IPS-NIHi11 (cell line): Measurements from ENCODE around the gene AP4M1.
A peak's percentile ranks its signal among the peaks of the same experiment; 100 is the strongest.

Source experiments
- DNase-seq: peaks from one replicate; pipeline ENCODE4 v3.0.0; 2012; ENCODE audit warnings: mixed read lengths, low spot score

Gene AP4M1

GRCh38 chr7:100087055-100087750, 14.2 kb upstream of the AP4M1 start:
- DNase-seq = no peak

- no peak for DNase-seq
Measured at GRCh38 chr7:100088095-100088620, 13.3 kb upstream of the AP4M1 start.

DNA sequence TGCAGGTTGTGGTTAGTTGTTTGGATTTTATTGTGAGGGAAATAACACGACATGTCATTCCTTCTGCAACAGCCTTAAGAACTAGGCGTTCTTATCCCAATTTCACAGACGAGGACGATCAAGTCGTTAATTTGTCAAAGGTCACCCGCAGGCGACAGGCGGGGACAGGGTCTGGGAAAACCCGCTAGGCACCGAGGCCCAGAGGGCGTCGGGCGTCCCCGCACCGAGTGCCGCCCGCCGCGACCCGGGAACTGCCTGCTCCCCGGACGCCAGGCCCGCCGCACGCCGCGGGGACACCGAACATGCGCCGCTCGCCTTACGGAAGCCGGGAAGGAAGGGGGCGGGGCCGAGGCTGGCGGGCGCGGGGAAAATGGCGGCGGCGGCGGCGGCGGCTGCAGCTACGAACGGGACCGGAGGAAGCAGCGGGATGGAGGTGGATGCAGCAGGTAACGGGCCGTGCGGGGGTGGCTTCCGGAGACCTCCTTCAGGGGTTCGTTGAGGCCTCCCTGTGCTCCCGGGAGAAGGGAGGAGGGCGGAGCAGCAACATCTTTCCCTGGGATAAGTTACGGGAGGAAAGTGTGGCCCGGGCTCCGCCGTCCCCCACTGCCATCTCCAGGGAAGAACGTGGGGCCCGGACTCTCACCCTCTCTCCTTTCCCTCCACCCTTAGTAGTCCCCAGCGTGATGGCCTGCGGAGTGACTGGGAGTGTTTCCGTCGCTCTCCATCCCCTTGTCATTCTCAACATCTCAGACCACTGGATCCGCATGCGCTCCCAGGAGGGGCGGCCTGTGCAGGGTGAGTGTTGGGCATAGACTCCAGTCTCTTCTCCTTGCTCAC, 12.6 kb upstream of the AP4M1 start, which contains the start of gene COPS6:
Gene COPS6 (plus strand): TSS at position 349 of the 837 bp plus-strand sequence. CDS start 22 bp downstream, at position 371.
- DNase-seq = peak; percentile 90

- DNase-seq = no peak
Measured at GRCh38 chr7:100089458-100090196, 11.8 kb upstream of the AP4M1 start.

DNA sequence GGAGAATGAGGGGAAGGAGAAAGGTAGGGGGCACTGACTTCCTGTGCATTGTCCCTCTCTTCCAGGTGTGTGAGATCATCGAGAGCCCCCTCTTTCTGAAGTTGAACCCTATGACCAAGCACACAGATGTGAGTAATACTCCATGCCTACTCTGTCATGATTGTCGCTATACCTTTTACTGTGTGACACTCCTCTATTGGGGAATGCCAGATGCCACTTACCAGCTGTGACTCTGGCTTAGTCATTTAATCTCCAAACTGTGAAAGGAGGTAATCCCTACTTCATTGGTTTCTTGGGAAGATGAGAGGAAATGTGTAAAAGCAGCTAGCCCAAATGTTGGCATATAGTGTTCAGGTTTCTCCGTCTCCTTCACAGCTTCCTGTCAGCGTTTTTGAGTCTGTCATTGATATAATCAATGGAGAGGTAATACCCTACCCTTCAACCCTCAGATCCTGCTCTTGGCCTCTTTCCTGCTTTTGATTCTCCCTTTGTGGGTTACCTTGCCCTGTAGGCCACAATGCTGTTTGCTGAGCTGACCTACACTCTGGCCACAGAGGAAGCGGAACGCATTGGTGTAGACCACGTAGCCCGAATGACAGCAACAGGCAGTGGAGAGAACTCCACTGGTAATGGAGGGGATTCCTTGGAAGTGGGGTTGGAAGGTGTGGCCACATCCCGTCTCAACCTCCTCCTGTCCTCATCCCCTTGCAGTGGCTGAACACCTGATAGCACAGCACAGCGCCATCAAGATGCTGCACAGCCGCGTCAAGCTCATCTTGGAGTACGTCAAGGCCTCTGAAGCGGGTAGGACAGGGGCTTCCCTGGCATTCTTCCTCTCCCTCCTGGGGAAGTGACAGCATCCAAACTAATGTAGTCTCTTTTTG, 10.7 kb upstream of the AP4M1 start:
- DNase-seq = no peak

DNA sequence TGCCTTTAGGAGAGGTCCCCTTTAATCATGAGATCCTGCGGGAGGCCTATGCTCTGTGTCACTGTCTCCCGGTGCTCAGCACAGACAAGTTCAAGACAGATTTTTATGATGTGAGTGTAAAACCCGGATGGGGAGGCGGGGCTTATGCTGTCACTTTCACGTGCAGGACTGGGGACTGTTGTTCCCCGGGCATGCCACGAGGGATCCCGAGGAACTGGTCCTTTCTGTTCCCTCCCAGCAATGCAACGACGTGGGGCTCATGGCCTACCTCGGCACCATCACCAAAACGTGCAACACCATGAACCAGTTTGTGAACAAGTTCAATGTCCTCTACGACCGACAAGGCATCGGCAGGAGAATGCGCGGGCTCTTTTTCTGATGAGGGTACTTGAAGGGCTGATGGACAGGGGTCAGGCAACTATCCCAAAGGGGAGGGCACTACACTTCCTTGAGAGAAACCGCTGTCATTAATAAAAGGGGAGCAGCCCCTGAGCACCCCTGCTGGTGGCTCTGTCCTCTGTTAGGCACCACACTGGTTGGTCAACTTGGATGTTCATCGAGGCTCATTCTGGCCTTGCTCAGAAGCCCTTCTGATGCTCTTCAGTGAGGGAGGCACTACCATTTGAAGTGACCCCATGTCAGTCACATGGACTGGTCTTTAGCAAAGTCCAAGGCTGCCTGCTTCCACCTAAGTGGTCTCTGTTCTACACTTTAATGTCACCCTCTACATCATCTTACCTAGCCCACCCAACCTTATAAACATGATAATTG, 9.8 kb upstream of the AP4M1 start:
- no peak for DNase-seq

- no peak for DNase-seq
Measured at GRCh38 chr7:100093054-100093453, 8.4 kb upstream of the AP4M1 start.

DNA sequence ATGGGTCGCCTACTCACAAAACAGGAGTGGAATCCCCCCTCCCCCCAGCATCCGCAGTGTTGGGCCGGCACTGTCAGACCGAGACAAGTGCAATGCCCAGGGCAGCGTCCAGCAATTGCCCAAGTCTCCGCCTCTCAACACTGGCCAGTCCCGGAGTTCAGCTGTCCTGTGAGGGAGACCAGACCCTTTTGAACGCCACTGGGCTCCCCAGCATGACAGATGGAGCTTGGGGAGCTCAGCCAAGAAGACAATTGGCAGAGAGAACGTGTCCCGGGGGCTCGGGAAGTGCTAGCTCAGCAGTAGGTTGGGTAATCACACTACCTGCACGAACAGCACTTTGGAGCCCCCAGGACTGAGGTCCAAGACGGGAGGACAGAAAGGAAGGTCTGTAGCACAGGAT, 7.9 kb upstream of the AP4M1 start:
- no peak for DNase-seq

DNA sequence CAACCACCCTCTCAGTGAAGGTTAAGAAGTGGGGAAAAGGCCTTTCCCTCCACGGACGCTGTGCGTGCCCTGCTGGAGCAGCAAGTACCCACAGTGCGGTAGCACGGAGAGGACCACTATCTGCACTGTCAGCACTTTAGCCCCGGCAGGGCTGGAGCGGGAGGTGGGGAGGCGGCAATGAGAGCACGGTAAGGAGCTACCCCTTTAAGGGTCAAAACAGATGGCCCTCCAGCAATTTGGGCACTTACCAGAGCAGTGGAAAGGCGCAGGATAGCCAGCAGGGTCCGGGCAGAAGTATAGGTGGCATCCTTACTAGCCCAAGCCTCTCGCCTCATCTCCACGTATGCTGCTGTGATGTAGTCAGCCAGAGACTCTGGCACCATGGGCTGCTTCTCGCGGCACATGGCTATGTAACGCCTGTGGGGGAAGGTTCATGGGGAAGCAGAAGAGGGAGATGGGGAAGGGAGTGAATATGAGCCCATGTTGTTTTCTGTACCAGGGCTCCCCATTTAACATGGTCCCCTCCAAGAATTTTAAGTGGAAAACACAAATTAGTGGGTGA, 7.4 kb upstream of the AP4M1 start:
- no peak for DNase-seq

DNA sequence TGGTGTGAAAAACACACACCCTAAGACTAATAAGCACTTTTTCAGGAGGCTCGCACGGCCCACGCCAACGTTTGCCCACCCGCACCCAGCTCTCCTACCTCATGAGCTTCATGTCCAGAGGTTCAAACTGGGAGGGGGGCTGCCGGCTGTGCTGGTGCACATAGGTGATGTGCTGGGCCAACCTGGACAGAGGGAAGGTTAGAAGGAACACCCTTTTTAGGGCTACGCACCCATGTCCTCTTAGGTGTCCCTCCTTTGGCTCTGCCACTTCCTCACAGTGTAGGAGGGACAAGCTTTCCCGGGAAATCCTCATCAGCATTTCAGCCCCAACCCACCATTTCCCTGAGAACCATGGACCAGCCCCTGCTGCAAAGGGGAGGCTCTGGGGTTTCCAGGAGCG, 6.2 kb upstream of the AP4M1 start:
- no peak for DNase-seq

- no peak for DNase-seq
Measured at GRCh38 chr7:100095704-100096103, 5.7 kb upstream of the AP4M1 start.

GRCh38 chr7:100098913-100099312, 2.5 kb upstream of the AP4M1 start:
- no peak for DNase-seq

DNA sequence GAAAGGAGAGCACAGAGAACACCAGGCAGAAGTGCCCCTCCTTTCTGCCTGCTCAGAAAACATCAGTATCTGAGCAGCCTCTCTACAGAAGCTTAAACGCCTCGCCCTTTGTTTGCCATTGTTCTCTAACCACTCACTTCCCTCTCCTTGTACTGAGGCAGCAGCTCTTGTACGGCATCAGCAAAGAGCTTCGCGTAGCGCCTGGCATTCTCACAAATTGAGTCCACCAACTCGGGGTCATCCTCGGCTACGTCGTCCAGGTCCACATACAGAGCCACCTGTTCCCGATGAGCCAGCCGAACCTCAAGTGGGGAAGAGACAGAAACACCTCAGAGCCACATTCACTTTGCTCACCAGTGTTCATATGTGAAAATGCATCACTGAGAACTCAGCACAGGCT, 2.0 kb upstream of the AP4M1 start:
- no peak for DNase-seq

- DNase-seq = peak; percentile 91
Measured at GRCh38 chr7:100100420-100101015, 925 bp upstream of the AP4M1 start.

DNA sequence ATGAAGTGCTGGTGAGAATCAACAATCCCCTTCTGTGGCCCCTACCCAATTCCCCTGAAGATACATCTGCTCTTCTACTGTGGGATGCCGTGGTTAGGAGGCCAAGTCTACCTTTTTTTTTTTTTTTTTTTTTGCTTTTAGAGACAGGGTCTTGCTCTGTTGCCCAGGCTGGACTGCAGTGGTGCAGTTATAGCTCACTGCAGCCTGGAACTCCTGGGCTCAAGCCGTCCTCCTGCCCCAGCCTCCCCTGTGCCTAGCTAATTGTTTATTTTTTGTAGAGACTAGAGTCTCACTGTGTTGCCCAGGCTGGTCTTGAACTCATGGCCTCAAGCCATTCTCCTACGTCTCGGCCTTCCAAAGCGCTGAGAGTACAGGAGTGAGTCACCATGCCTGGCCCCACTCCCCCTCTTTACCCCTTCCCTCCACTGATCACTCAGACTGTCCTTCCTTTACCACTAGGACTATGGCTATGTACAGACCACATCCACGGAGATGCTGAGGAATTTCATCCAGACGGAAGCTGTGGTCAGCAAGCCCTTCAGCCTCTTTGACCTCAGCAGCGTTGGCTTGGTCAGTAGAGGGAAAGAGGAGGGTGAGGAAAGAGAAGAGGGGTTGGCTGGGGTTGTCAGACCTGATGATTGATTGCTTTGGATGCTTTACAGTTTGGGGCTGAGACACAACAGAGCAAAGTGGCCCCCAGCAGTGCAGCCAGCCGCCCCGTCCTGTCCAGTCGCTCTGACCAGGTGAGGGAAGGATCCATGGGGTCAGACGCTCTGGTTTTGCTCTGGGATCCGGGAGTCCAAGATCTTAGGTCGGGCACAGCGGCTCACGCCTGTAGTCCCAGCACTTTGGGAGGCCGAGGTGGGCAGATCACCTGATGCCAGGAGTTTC, 1.8 kb downstream of the AP4M1 start:
- no peak for DNase-seq

DNA sequence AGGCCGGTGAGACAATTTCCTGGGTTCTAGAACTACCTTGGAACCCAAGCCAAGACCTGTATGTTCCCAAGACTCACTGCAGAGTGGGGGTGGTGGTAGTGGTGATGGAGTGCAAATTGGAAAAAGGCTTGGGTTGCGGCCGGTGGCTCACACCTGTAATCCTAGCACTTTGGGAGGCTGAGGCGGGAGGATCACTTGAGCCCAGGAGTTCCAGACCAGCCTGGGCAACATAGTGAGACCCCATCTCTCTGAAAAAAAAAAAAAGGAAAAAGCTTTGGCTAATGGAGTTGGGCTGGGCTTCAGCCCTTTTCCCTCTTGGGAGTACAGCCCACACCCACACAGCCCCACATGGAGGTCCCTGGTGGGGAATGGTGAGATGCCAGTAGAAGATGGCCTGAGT, 4.1 kb downstream of the AP4M1 start:
- no peak for DNase-seq

- no peak for DNase-seq
Measured at GRCh38 chr7:100106633-100107032, 5.2 kb downstream of the AP4M1 start.

DNA sequence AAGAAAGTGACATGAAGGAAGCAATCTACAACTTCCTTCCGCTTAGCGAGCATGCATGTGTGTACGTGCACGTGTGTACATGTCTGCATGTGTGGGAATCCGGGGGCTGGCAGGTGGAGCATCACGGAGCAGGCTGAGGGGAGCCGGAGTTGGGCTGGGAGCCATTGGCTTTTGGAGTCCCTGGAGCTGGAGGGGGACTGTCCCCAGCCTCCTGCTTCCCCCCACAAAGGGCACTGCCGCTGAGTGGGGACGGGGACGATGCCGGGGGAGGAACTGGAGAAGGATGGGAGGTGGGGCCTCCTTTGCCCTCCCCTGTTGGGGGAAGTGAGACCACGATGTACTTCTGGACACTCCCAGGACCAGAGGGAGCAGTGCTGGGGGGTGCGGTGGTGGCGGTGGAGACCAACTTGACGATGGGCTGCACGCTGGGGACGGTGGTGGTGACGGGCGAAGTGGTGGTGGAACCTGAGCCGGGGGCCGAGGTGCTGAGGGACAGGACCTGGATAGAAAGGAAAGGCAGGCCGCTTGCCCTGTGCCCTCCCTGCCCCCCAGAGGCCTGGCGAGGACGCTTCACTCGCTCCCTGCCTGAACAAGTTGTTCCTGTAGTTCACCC, 5.8 kb downstream of the AP4M1 start:
- no peak for DNase-seq
